KMS-11 (cell line): ENCODE results near the gene TMEM40.

Source experiments
- H2AFZ ChIP-seq: fragments of 200-600 bp; sonication (generic); 2 replicates; pipeline ENCODE4 v1.6.1; 2016; ENCODE audit warnings: antibody characterized with exemption, mixed run types, low read depth
- H3K27ac ChIP-seq: fragments of 200-600 bp; sonication (generic); 2 replicates; pipeline ENCODE4 v1.6.1; 2016; ENCODE audit warnings: mild to moderate bottlenecking, mixed run types
- H3K27me3 ChIP-seq: fragments of 200-600 bp; sonication (generic); 2 replicates; pipeline ENCODE4 v1.6.1; 2017; ENCODE audit warnings: mild to moderate bottlenecking, low read depth, mixed run types, moderate library complexity; ENCODE audit not compliant: insufficient read depth
- H3K36me3 ChIP-seq: fragments of 200-600 bp; sonication (generic); 2 replicates; pipeline ENCODE4 v1.6.1; 2017; ENCODE audit warnings: mild to moderate bottlenecking, mixed run types; ENCODE audit not compliant: insufficient read depth
- H3K4me1 ChIP-seq: fragments of 200-600 bp; sonication (generic); 2 replicates; pipeline ENCODE4 v1.6.1; 2016; ENCODE audit warnings: mild to moderate bottlenecking, low read depth, mixed run types; ENCODE audit not compliant: poor library complexity, severe bottlenecking
- H3K4me2 ChIP-seq: fragments of 200-600 bp; sonication (generic); 2 replicates; pipeline ENCODE4 v1.7.0; 2016; ENCODE audit warnings: mild to moderate bottlenecking, mixed run types
- H3K4me3 ChIP-seq: fragments of 200-600 bp; sonication (generic); IDR thresholded peaks from 2 replicates; pipeline ENCODE4 v1.6.1; 2017; ENCODE audit warnings: low read depth, low read length, mixed read lengths; ENCODE audit not compliant: insufficient read depth
- H3K79me2 ChIP-seq: fragments of 200-600 bp; sonication (generic); 2 replicates; pipeline ENCODE4 v1.6.1; 2016; ENCODE audit warnings: low read depth, mixed run types; ENCODE audit not compliant: insufficient read depth
- H3K9ac ChIP-seq: fragments of 200-600 bp; sonication (generic); 2 replicates; pipeline ENCODE4 v1.6.1; 2016; ENCODE audit warnings: mild to moderate bottlenecking, mixed run types
- H4K20me1 ChIP-seq: fragments of 200-600 bp; sonication (generic); 2 replicates; pipeline ENCODE4 v1.6.1; 2016; ENCODE audit warnings: mild to moderate bottlenecking, mixed run types; ENCODE audit not compliant: insufficient read depth
- CTCF ChIP-seq: fragments of 200-600 bp; sonication (generic); conservative IDR thresholded peaks from 2 replicates; pipeline ENCODE4 v1.6.1; 2017; ENCODE audit warnings: low read depth, mild to moderate bottlenecking, antibody characterized with exemption, low read length, moderate library complexity, mixed read lengths

TMEM40 gene

GRCh38 chr3:12750658-12751071 lies 8.4 kb downstream of the TMEM40 start:
- H3K4me1 ChIP-seq: no peaks in the 10 kb centered on the region
- H2AFZ ChIP-seq: no peak overlapping the region
- H3K36me3 ChIP-seq: no peaks in the 10 kb centered on the region
- no peaks in the 10 kb centered on the region for H4K20me1 ChIP-seq
- H3K27me3 ChIP-seq: no peaks in the 10 kb centered on the region
- no peaks in the 10 kb centered on the region for H3K79me2 ChIP-seq
- TF ChIP-seq CTCF: no peak
- no peak overlapping the region for H3K27ac ChIP-seq
- no peak overlapping the region for H3K4me3 ChIP-seq
- no peak overlapping the region for H3K9ac ChIP-seq
- no peak overlapping the region for H3K4me2 ChIP-seq

GRCh38 chr3:12750223-12750622 lies 8.8 kb downstream of the TMEM40 start:
- H4K20me1 ChIP-seq: no peaks in the 10 kb centered on the region
- no peaks in the 10 kb centered on the region for H3K36me3 ChIP-seq
- H3K4me2 ChIP-seq: no peak overlapping the region
- no peak for TF ChIP-seq CTCF
- H3K27ac ChIP-seq: no peak overlapping the region
- H3K79me2 ChIP-seq: no peaks in the 10 kb centered on the region
- no peaks in the 10 kb centered on the region for H3K4me1 ChIP-seq
- no peak overlapping the region for H2AFZ ChIP-seq
- no peaks in the 10 kb centered on the region for H3K27me3 ChIP-seq
- H3K9ac ChIP-seq: no peak overlapping the region
- no peak overlapping the region for H3K4me3 ChIP-seq

- no peak for TF ChIP-seq CTCF
- Histone ChIP-seq H3K79me2 (no peaks in the 10 kb centered on the region), H3K36me3 (no peaks in the 10 kb centered on the region), H3K4me1 (no peaks in the 10 kb centered on the region), H2AFZ (no peak overlapping the region), H3K9ac (no peak overlapping the region), H3K4me2 (no peak overlapping the region), H3K27ac (no peak overlapping the region), H3K4me3 (no peak overlapping the region), H4K20me1 (no peaks in the 10 kb centered on the region), H3K27me3 (no peaks in the 10 kb centered on the region)
Observed at GRCh38 chr3:12748477-12748876, 10.6 kb downstream of the TMEM40 start.

GRCh38 chr3:12746419-12746818 lies 12.6 kb downstream of the TMEM40 start:
- H3K4me2 ChIP-seq: no peak overlapping the region
- no peaks in the 10 kb centered on the region for H3K36me3 ChIP-seq
- H2AFZ ChIP-seq: no peak overlapping the region
- no peaks in the 10 kb centered on the region for H3K27me3 ChIP-seq
- H3K79me2 ChIP-seq: no peaks in the 10 kb centered on the region
- TF ChIP-seq CTCF: no peak
- H3K9ac ChIP-seq: no peak overlapping the region
- no peak overlapping the region for H3K27ac ChIP-seq
- no peaks in the 10 kb centered on the region for H3K4me1 ChIP-seq
- no peaks in the 10 kb centered on the region for H4K20me1 ChIP-seq
- no peak overlapping the region for H3K4me3 ChIP-seq
